Activated CD4-positive, alpha-beta T cell treated with anti-CD3 and anti-CD28 coated beads, Interleukin-2, amount 50 U/mL, for 24 hours (primary cell): ENCODE data around the gene GNPTG.
"Not testable (repeated sequence)": the region's sequence is repeated elsewhere in the genome, so short reads cannot be mapped to it uniquely, and the experiment has no call there.

Source experiments
- DNase-seq, 2 donors: peaks; one replicate each; pipeline ENCODE4 v3.0.0-alpha.2; 2020; ENCODE audit warnings: low read depth in 1 of 2, low spot score in 1 of 2

GNPTG gene

GRCh38 chr16:1318268-1318545, 33.5 kb upstream of the GNPTG start:
- DNase-seq, result no peak

- no peak for DNase-seq
Observed at GRCh38 chr16:1319041-1319440, 32.7 kb upstream of the GNPTG start.

GRCh38 chr16:1320097-1320496, 31.6 kb upstream of the GNPTG start:
- DNase-seq, result no peak

- DNase-seq, result no peak
Observed at GRCh38 chr16:1320658-1321240, 31.0 kb upstream of the GNPTG start.

GRCh38 chr16:1322407-1322806, 29.3 kb upstream of the GNPTG start:
- no peak for DNase-seq

- no peak for DNase-seq
Observed at GRCh38 chr16:1323296-1324239, 28.2 kb upstream of the GNPTG start.

- no peak for DNase-seq
Observed at GRCh38 chr16:1324286-1324826, 27.4 kb upstream of the GNPTG start.

GRCh38 chr16:1325261-1325660, 26.5 kb upstream of the GNPTG start:
- no peak for DNase-seq

GRCh38 chr16:1325673-1326371, 25.9 kb upstream of the GNPTG start:
- DNase-seq, result no peak

- no peak for DNase-seq
Observed at GRCh38 chr16:1326391-1326790, 25.3 kb upstream of the GNPTG start.

GRCh38 chr16:1326946-1327618, 24.6 kb upstream of the GNPTG start:
- DNase-seq, result no peak

- no peak for DNase-seq
Observed at GRCh38 chr16:1327619-1327947, 24.1 kb upstream of the GNPTG start.

GRCh38 chr16:1328136-1328535, 23.6 kb upstream of the GNPTG start:
- DNase-seq, result not testable (repeated sequence)

- DNase-seq, result not testable (repeated sequence)
Observed at GRCh38 chr16:1328961-1329360, 22.8 kb upstream of the GNPTG start.

- DNase-seq, result no peak
Observed at GRCh38 chr16:1330260-1330914, 21.3 kb upstream of the GNPTG start.

GRCh38 chr16:1330931-1331711, 20.6 kb upstream of the GNPTG start:
- no peak for DNase-seq

GRCh38 chr16:1331712-1332617, 19.8 kb upstream of the GNPTG start:
- no peak for DNase-seq

GRCh38 chr16:1332618-1333148, 19.0 kb upstream of the GNPTG start:
- DNase-seq, result no peak
